ENCODE data around the gene REN.

The REN gene

GRCh38 chr1:204166219-204166618 is at the start of gene REN:
Gene REN, minus strand, starts transcription at chr1:204166337. Its CDS starts 44 bp downstream, at chr1:204166293.
- DNase-seq (ENCODE audit: insufficient read length, low spot score) (no peak), FAIRE-seq (no peak)

- peak; percentile 85 for FAIRE-seq
Measured at GRCh38 chr1:204213668-204214662, 47.8 kb upstream of the REN start, which contains the start of gene GOLT1A. Gene GOLT1A, minus strand, starts transcription at chr1:204213988. Its CDS starts 82 bp downstream, at chr1:204213906.

GRCh38 chr1:204212715-204213114 is 46.6 kb upstream of the REN start:
- DNase-seq (ENCODE audit: insufficient read length, low spot score) (no peak), FAIRE-seq (no peak)

More at GRCh38 chr1:204213668-204214662, 47.8 kb upstream of the REN start, which contains the start of gene GOLT1A:
- peak; percentile 56 for DNase-seq (ENCODE audit: insufficient read length, low spot score)

- no peak for FAIRE-seq
- DNase-seq (ENCODE audit: insufficient read length, low spot score) = no peak
Measured at GRCh38 chr1:204211046-204211445, 44.9 kb upstream of the REN start.

GRCh38 chr1:204207136-204207616 is 41.0 kb upstream of the REN start:
- DNase-seq (ENCODE audit: insufficient read length, low spot score) = peak; percentile 67

GRCh38 chr1:204206121-204206520 is 40.0 kb upstream of the REN start:
- DNase-seq (ENCODE audit: insufficient read length, low spot score) (no peak), FAIRE-seq (no peak)

More at GRCh38 chr1:204207136-204207616, 41.0 kb upstream of the REN start:
- no peak for FAIRE-seq

GRCh38 chr1:204205486-204205885 is 39.3 kb upstream of the REN start:
- no peak for FAIRE-seq
- no peak for DNase-seq (ENCODE audit: insufficient read length, low spot score)

GRCh38 chr1:204204944-204205343 is 38.8 kb upstream of the REN start:
- DNase-seq (ENCODE audit: insufficient read length, low spot score) (no peak), FAIRE-seq (no peak)

- no peak for DNase-seq (ENCODE audit: insufficient read length, low spot score)
- no peak for FAIRE-seq
Measured at GRCh38 chr1:204203206-204203767, 37.1 kb upstream of the REN start.

- no peak for DNase-seq (ENCODE audit: insufficient read length, low spot score)
- FAIRE-seq = no peak
Measured at GRCh38 chr1:204202481-204202880, 36.3 kb upstream of the REN start.

GRCh38 chr1:204201348-204202040 is 35.4 kb upstream of the REN start:
- no peak for DNase-seq (ENCODE audit: insufficient read length, low spot score)
- FAIRE-seq = no peak

GRCh38 chr1:204199579-204199978 is 33.4 kb upstream of the REN start:
- no peak for FAIRE-seq

GRCh38 chr1:204198348-204199340 is 32.5 kb upstream of the REN start:
- FAIRE-seq (no peak), DNase-seq (ENCODE audit: insufficient read length, low spot score) (no peak)

More at GRCh38 chr1:204199579-204199978, 33.4 kb upstream of the REN start:
- no peak for DNase-seq (ENCODE audit: insufficient read length, low spot score)

- no peak for FAIRE-seq
- DNase-seq (ENCODE audit: insufficient read length, low spot score) = no peak
Measured at GRCh38 chr1:204197068-204197467, 30.9 kb upstream of the REN start.

GRCh38 chr1:204196068-204196795 is 30.1 kb upstream of the REN start, which contains the start of gene KISS1:
Gene KISS1, minus strand, starts transcription at chr1:204196491. Its CDS starts 3,615 bp downstream, at chr1:204192876.
- FAIRE-seq = no peak
- DNase-seq (ENCODE audit: insufficient read length, low spot score) = no peak

GRCh38 chr1:204194771-204195170 is 28.6 kb upstream of the REN start:
- DNase-seq (ENCODE audit: insufficient read length, low spot score) = no peak
- FAIRE-seq = no peak

- FAIRE-seq (no peak), DNase-seq (ENCODE audit: insufficient read length, low spot score) (no peak)
Measured at GRCh38 chr1:204194080-204194479, 27.9 kb upstream of the REN start.

GRCh38 chr1:204192589-204193352 is 26.6 kb upstream of the REN start:
- DNase-seq (ENCODE audit: insufficient read length, low spot score) = no peak
- no peak for FAIRE-seq

Measured in GM19239 (cell line).